ENCODE measurements around the gene PTPRK. TPM values are rescaled to one million over a fixed set of nuclear protein-coding genes. Genes with fewer than 3 reads are reported as not detected.

PTPRK gene
- total RNA-seq, 5 donors from 2014 or later (not counting 1 experiment from before 2014, with no cell fraction given), result 2.1 to 11.1 (median 7.3) TPM

GRCh38 chr6:127924031-127924430 is 596.4 kb downstream of the PTPRK start:
- ChIA-PET POLR2A (interaction anchor here in 1 of 2 donors (0.6 kb wide), 1 partner anchor 13 kb away, joined by 3 read pairs; no protein-coding TSS in a partner anchor), CTCF (interaction anchor here in 1 of 2 donors (0.6 to 1.0 kb wide), 3 partner anchors 10 to 639 kb away, joined by 3 to 4 read pairs (median 4); no protein-coding TSS in a partner anchor)
- H3K4me1 ChIP-seq (ENCODE audit: control insufficient read depth in 1 of 2, extremely low read depth in 1 of 2, insufficient read depth in 2 of 2, low read length in 2 of 2), result peaks cover 32 to 48% of the 10 kb centered on the region in 2 experiments
- Mint-ChIP-seq H3K27me3 (no peaks in the 10 kb centered on the region), H3K4me1 (peaks cover 62 to 73% (median 65%) of the 10 kb centered on the region in 3 donors), H3K27ac (peak overlapping the region; percentile 6 to 64), H3K4me3 (peak overlapping the region in 1 of 3 donors; percentile 4), H3K36me3 (peaks cover 5% of the 10 kb centered on the region), H3K9me3 (peaks cover 11 to 25% (median 15%) of the 10 kb centered on the region in 3 donors)
- ATAC-seq (replicated peaks in 1 of 4), result no peak
- peak overlapping the region; percentile 28 for H3K27ac ChIP-seq (ENCODE audit: low read length)
- no peak overlapping the region for H3K4me3 ChIP-seq (ENCODE audit: control insufficient read depth in 1 of 2, extremely low read depth in 1 of 2, low read length in 1 of 2)
- no peaks in the 10 kb centered on the region for H3K27me3 ChIP-seq (replicated peaks in 1 of 2; ENCODE audit: control insufficient read depth in 2 of 2, extremely low read depth in 1 of 2, insufficient read depth in 2 of 2, low read length in 1 of 2)
- H3K9me3 ChIP-seq, result no peaks in the 10 kb centered on the region
- H3K36me3 ChIP-seq (ENCODE audit: control insufficient read depth in 2 of 2, extremely low read depth in 1 of 2, insufficient read depth in 1 of 2, low read length in 1 of 2), result no peaks in the 10 kb centered on the region
- no peak for DNase-seq

DNA sequence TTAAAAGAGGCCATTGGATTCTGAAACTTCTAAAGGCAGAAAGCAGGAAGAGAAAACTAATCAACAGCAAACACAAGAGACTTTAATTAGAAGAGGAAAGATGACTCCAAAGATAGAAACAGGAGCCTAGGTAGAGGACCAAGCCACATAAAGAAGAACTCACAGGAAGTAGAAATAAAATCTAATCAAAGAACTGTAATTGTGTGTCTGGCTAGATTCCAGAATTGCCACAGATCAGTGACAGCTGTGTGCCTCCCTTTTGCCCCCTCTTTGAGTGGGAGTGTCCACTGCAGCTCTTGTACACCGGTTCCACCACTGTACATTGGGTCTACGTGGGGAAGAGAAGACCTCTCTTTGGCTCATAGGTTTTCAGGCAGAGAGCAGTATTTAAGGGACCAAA is 597.3 kb downstream of the PTPRK start:
- Histone ChIP-seq H3K4me1 (ENCODE audit: control insufficient read depth in 1 of 2, extremely low read depth in 1 of 2, insufficient read depth in 2 of 2, low read length in 2 of 2) (peaks cover 33 to 55% of the 10 kb centered on the region in 2 experiments), H3K36me3 (ENCODE audit: control insufficient read depth in 2 of 2, extremely low read depth in 1 of 2, insufficient read depth in 1 of 2, low read length in 1 of 2) (no peaks in the 10 kb centered on the region), H3K27me3 (replicated peaks in 1 of 2; ENCODE audit: control insufficient read depth in 2 of 2, extremely low read depth in 1 of 2, insufficient read depth in 2 of 2, low read length in 1 of 2) (no peaks in the 10 kb centered on the region), H3K4me3 (ENCODE audit: control insufficient read depth in 1 of 2, extremely low read depth in 1 of 2, low read length in 1 of 2) (peak overlapping the region in 1 of 2 donors; percentile 27), H3K9me3 (no peaks in the 10 kb centered on the region), H3K27ac (ENCODE audit: low read length) (no peak overlapping the region)
- peak in 3 of 4 experiments; percentile 9 to 34 (median 19) for ATAC-seq (replicated peaks in 1 of 4)
- H3K27ac Mint-ChIP-seq, result peak overlapping the region; percentile 69 to 87
- CTCF ChIA-PET, result no interaction called here
- H3K4me1 Mint-ChIP-seq, result peaks cover 67 to 77% (median 74%) of the 10 kb centered on the region in 3 donors
- H3K4me3 Mint-ChIP-seq, result peak overlapping the region; percentile 21 to 65 (median 39)
- peak in 1 of 35 experiments; percentile 56 for DNase-seq
- H3K27me3 Mint-ChIP-seq, result no peaks in the 10 kb centered on the region
- POLR2A ChIA-PET, result no interaction called here
- peaks cover 6 to 20% (median 10%) of the 10 kb centered on the region in 3 donors for H3K9me3 Mint-ChIP-seq
- WGBS (ENCODE audit: insufficient coverage), result no CpG with 5 or more reads among the region's 2 CpGs
- peaks cover 5% of the 10 kb centered on the region for H3K36me3 Mint-ChIP-seq

GRCh38 chr6:127921982-127922381 is 598.4 kb downstream of the PTPRK start:
- Histone ChIP-seq H3K4me1 (ENCODE audit: control insufficient read depth in 1 of 2, extremely low read depth in 1 of 2, insufficient read depth in 2 of 2, low read length in 2 of 2) (peaks cover 33 to 66% of the 10 kb centered on the region in 2 experiments), H3K4me3 (ENCODE audit: control insufficient read depth in 1 of 2, extremely low read depth in 1 of 2, low read length in 1 of 2) (no peak overlapping the region), H3K36me3 (ENCODE audit: control insufficient read depth in 2 of 2, extremely low read depth in 1 of 2, insufficient read depth in 1 of 2, low read length in 1 of 2) (no peaks in the 10 kb centered on the region), H3K9me3 (no peaks in the 10 kb centered on the region), H3K27me3 (replicated peaks in 1 of 2; ENCODE audit: control insufficient read depth in 2 of 2, extremely low read depth in 1 of 2, insufficient read depth in 2 of 2, low read length in 1 of 2) (no peaks in the 10 kb centered on the region), H3K27ac (ENCODE audit: low read length) (no peak overlapping the region)
- Mint-ChIP-seq H3K27ac (peak overlapping the region; percentile 69 to 87), H3K9me3 (peaks cover 3 to 20% (median 4%) of the 10 kb centered on the region in 3 donors), H3K27me3 (no peaks in the 10 kb centered on the region), H3K36me3 (no peaks in the 10 kb centered on the region), H3K4me1 (peaks cover 68 to 88% (median 83%) of the 10 kb centered on the region in 3 donors), H3K4me3 (peak overlapping the region; percentile 61 to 65 (median 63))
- ATAC-seq (replicated peaks in 1 of 4) (no peak), DNase-seq (no peak)
- ChIA-PET POLR2A (interaction anchor here in 1 of 2 donors (0.6 to 0.7 kb wide), 3 partner anchors 50 to 339 kb away, joined by 3 to 4 read pairs (median 4); no protein-coding TSS in a partner anchor), CTCF (interaction anchor here in 1 of 2 donors (0.7 kb wide), 1 partner anchor 59 kb away, joined by 4 read pairs; no protein-coding TSS in a partner anchor)
- WGBS (ENCODE audit: insufficient coverage), result no CpG with 5 or more reads among the region's 6 CpGs

- Histone ChIP-seq H3K27me3 (replicated peaks in 1 of 2; ENCODE audit: control insufficient read depth in 2 of 2, extremely low read depth in 1 of 2, insufficient read depth in 2 of 2, low read length in 1 of 2) (no peaks in the 10 kb centered on the region), H3K4me1 (ENCODE audit: control insufficient read depth in 1 of 2, extremely low read depth in 1 of 2, insufficient read depth in 2 of 2, low read length in 2 of 2) (peaks cover 37 to 75% of the 10 kb centered on the region in 2 experiments)
- no peaks in the 10 kb centered on the region for H3K36me3 Mint-ChIP-seq
Observed at GRCh38 chr6:127920804-127921203, 599.6 kb downstream of the PTPRK start.

More at GRCh38 chr6:127920804-127921203, 599.6 kb downstream of the PTPRK start:
- Mint-ChIP-seq H3K27ac (peak overlapping the region; percentile 97 to 98), H3K27me3 (no peaks in the 10 kb centered on the region), H3K4me3 (peak overlapping the region in 1 of 3 donors; percentile 65), H3K4me1 (peaks cover 77 to 94% (median 90%) of the 10 kb centered on the region in 3 donors), H3K9me3 (peaks cover 1 to 17% (median 3%) of the 10 kb centered on the region in 3 donors)
- Histone ChIP-seq H3K9me3 (no peaks in the 10 kb centered on the region), H3K27ac (ENCODE audit: low read length) (no peak overlapping the region), H3K4me3 (ENCODE audit: control insufficient read depth in 1 of 2, extremely low read depth in 1 of 2, low read length in 1 of 2) (no peak overlapping the region), H3K36me3 (ENCODE audit: control insufficient read depth in 2 of 2, extremely low read depth in 1 of 2, insufficient read depth in 1 of 2, low read length in 1 of 2) (no peaks in the 10 kb centered on the region)
- no peak for ATAC-seq (replicated peaks in 1 of 4)
- 95% methylated on average over 2 of the region's 3 CpGs for WGBS (ENCODE audit: insufficient coverage)
- POLR2A ChIA-PET, result interaction anchor here in 1 of 2 donors (0.7 kb wide), 1 partner anchor 22 kb away, joined by 4 read pairs; no protein-coding TSS in a partner anchor
- CTCF ChIA-PET, result interaction anchor here in 1 of 2 donors (0.8 kb wide), 1 partner anchor 58 kb away, joined by 3 read pairs; no protein-coding TSS in a partner anchor
- no peak for DNase-seq
